Measurements from ENCODE around the gene SMPD4. TPM values are rescaled to one million over a fixed set of nuclear protein-coding genes. Genes with fewer than 3 reads are reported as not detected.
"Not testable (repeated sequence)": the region's sequence is repeated elsewhere in the genome, so short reads cannot be mapped to it uniquely, and the experiment has no call there.

Gene SMPD4
- total and polyA plus RNA-seq, 9 of the 15 experiments (the other 6 are each of a cell fraction or from before 2014, with no cell fraction given): 7.5 to 123 (median 35.7) TPM

DNA sequence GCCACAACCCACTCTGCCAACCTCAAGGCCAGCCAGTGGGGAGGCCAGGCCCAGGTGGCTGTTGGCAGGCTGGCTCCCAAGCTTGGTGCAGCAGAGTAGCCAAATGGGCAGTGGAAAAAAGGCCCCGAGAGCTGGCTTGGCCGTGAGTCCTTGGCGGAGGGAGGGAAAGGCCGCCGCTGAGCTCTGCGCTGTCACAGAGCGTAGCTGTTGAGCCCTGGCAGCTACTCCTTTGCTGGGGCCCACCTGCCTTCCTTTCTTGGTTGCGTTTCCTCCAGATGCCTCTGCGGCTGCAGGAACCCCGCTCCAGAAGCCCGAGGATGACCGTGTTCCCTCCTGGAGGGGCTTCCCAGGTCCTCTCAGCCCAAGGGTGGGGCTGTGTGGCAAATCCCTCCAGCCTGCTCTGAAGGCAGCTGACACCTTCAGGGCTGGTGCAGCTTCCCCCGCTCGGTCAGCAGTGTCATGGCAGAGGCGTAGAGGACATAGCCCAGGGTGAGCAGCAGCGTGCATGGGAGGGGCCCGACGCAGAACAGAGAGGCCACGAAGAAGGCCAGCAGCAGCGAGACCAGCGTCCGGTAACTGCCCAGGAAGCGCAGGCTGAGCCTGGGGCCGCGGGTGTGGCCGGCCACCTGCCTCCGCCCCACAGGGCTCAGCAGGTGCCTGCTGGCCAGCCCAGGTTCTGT is 29.1 kb downstream of the SMPD4 start:
- H3K9me1 ChIP-seq (ENCODE audit: control insufficient read depth, insufficient read depth, low read length); H2AFZ ChIP-seq (ENCODE audit: low read depth, low read length); H3K4me3 ChIP-seq; CTCF ChIA-PET (ENCODE audit: low intra/inter-chr PET ratio); ATAC-seq; intact Hi-C loops (cut with micrococcal nuclease); BruUV-seq (replicated peaks); H3K4me2 ChIP-seq (ENCODE audit: insufficient read depth, low read length); in situ Hi-C loops (cut with MboI); H3K27me3 ChIP-seq (ENCODE audit: control insufficient read depth in 2 of 2, insufficient read depth in 2 of 2, low read length in 2 of 2); H4K20me1 ChIP-seq (replicated peaks; ENCODE audit: control insufficient read depth, insufficient read depth, low read length); DNase-seq (ENCODE audit: extremely low read depth in 1 of 4, low spot score in 3 of 4); H3K9me3 ChIP-seq (replicated peaks; ENCODE audit: control insufficient read depth, insufficient read depth, low read depth, low read length); H3K79me2 ChIP-seq (ENCODE audit: control insufficient read depth, insufficient read depth, low read length); H3K27ac ChIP-seq (ENCODE audit: extremely low read depth, low read depth, low read length); FAIRE-seq; H3K9ac ChIP-seq (ENCODE audit: insufficient read depth in 1 of 2, low read depth in 2 of 2, low read length in 2 of 2): not testable (repeated sequence)
- POLR2A ChIA-PET: interaction anchor here (0.7 kb wide), 1 partner anchor 22 kb away, joined by 3 read pairs; no protein-coding TSS in a partner anchor
- peaks cover 0 to 16% of the 10 kb centered on the region in 2 experiments; a peak in 3 of 5 replicates for H3K4me1 ChIP-seq (replicated peaks in 1 of 2; ENCODE audit: control insufficient read depth in 2 of 2, insufficient read depth in 2 of 2, low read length in 2 of 2)
- H3K36me3 ChIP-seq (ENCODE audit: control insufficient read depth, insufficient read depth, low read length): peaks cover 38% of the 10 kb centered on the region; the same call in 1 of the 3 replicates
- TF ChIP-seq POLR2G (IDR thresholded peaks at IDR 0.05; ENCODE audit: low read depth, low read length): peak; percentile 57
- 100% methylated on average over 5 of the region's 27 CpGs for WGBS (ENCODE audit: insufficient coverage, low coverage, missing lambda C conversion rate)

DNA sequence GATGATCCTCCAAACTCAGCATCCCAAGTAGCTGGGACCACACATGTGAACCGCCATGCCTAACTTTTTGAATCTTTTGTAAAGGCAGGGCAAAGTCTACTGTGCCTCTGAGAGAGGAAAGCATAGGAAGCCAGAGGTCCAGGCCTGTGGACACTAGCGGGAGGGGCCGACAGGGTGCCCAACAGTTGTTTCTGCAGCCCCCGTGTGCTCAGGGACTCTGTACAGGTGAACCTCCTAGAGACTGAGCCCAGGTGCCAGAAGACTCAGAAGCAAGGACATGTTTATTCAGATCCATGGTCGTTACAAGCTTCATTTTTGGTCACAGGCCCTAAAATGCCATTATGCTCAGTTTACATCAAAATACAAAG is 30.3 kb downstream of the SMPD4 start:
- H3K4me2 ChIP-seq (ENCODE audit: insufficient read depth, low read length); in situ Hi-C loops (cut with MboI); H3K9ac ChIP-seq (ENCODE audit: insufficient read depth in 1 of 2, low read depth in 2 of 2, low read length in 2 of 2); H4K20me1 ChIP-seq (replicated peaks; ENCODE audit: control insufficient read depth, insufficient read depth, low read length); POLR2A ChIA-PET; BruUV-seq (replicated peaks); H3K27ac ChIP-seq (ENCODE audit: extremely low read depth, low read depth, low read length); ATAC-seq; H3K9me1 ChIP-seq (ENCODE audit: control insufficient read depth, insufficient read depth, low read length); H2AFZ ChIP-seq (ENCODE audit: low read depth, low read length); intact Hi-C loops (cut with micrococcal nuclease); CTCF ChIA-PET (ENCODE audit: low intra/inter-chr PET ratio); H3K79me2 ChIP-seq (ENCODE audit: control insufficient read depth, insufficient read depth, low read length); H3K4me3 ChIP-seq; H3K9me3 ChIP-seq (replicated peaks; ENCODE audit: control insufficient read depth, insufficient read depth, low read depth, low read length); DNase-seq (ENCODE audit: extremely low read depth in 1 of 4, low spot score in 3 of 4); H3K27me3 ChIP-seq (ENCODE audit: control insufficient read depth in 2 of 2, insufficient read depth in 2 of 2, low read length in 2 of 2); H3K4me1 ChIP-seq (replicated peaks in 1 of 2; ENCODE audit: control insufficient read depth in 2 of 2, insufficient read depth in 2 of 2, low read length in 2 of 2): not testable (repeated sequence)
- H3K36me3 ChIP-seq (ENCODE audit: control insufficient read depth, insufficient read depth, low read length): peaks cover 33% of the 10 kb centered on the region; the same call in 1 of the 3 replicates
- 72% methylated on average over 3 of the region's 5 CpGs for WGBS (ENCODE audit: insufficient coverage, low coverage, missing lambda C conversion rate)
- FAIRE-seq: peak; percentile 79
